GM19372 (cell line): ENCODE measurements around the gene SCGB1D2.

Source experiments
- ATAC-seq: cut with Tn5 transposase; IDR thresholded peaks from one replicate; pipeline ENCODE4 v1.9.1; 2021; ENCODE audit warnings: mild to moderate bottlenecking, low read depth, moderate library complexity; ENCODE audit not compliant: unreplicated experiment

The SCGB1D2 gene

DNA sequence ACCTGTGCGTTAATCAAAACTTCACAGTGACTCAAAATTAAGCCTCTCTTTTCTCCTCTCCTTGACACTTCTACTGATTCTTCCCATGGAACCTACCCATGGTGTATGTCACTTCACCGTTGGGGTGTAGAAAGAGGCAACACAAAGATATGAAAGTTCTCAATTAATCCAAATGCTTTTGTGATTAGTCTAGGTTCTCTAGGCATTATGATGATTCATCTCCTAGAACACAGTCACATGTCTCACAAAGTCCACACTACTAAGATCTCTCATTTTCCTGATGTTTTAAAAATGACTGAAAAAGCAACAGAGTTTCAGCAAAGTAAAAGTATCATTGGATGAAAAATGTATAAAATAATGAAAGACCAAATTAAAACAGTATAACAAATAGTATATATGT, 14.2 kb downstream of the SCGB1D2 start:
- ATAC-seq: no peak

DNA sequence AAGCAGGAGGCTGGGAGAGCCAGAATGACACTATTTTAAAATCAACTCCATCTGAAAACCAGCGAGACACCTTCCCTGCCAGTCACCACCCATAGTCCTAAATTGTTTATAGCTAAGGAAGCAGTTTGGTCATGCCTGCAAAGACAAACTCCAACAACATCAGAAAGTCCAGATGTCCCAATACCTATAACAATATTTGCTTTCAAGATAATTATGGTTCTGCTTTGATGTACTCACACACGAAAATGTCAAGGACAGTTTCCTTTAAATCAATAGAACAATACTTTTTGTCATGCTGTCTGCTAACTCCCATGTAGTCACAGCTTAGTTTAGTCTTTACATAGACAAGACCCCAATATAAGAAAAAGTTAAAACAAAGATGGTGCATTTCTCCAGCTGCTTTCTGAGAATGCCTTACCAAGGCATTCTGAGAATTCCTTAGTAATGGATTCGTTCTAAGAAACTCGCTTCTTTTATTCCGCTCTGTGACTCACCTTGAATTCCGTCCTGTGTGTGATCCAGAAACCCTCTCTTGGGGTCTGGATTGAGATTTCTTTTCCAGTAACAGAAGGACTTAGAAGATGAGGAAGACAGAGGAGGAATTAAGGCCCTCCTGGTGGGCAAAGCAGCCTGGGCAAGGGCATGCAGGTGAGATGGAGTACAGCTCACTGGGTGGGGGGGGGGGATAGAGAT, 18.4 kb downstream of the SCGB1D2 start:
- ATAC-seq: no peak

DNA sequence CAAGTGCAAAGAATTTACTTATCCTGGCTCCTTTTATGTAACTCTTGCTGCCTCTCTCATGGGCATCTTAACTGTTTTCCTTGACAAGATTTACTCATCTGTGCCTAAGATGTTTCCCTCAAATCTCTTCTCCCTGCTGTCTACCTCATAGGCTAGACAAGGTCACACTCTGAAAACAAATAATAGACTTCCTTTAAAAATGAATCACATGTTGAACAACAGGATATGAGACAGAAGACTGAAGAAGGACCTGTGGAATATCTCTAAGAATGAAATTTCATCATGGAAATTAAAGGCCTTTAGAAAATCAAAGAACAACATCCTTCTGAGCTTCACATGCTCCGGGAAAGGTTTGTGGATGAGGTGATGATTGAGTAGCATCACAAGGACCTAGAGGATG, 22.0 kb downstream of the SCGB1D2 start:
- ATAC-seq: no peak

DNA sequence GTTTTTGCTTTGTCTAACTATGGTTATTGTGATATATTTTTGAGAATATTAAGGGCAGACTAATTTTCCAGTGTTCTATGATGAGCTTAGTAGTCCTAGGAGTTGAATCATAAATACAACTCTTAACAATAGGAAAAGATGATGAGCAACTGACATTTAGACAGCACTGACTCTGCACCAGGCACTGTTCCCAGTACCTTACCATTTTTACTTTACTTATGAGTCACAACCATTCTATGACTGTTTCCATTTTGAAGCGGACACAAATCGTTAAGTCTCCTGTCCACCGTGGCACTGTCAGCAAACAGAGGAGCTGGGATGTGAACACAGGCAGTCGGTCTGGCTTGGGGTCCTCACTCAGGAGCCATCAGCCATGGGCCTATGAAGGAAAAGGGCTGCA, 24.5 kb downstream of the SCGB1D2 start:
- ATAC-seq: no peak

DNA sequence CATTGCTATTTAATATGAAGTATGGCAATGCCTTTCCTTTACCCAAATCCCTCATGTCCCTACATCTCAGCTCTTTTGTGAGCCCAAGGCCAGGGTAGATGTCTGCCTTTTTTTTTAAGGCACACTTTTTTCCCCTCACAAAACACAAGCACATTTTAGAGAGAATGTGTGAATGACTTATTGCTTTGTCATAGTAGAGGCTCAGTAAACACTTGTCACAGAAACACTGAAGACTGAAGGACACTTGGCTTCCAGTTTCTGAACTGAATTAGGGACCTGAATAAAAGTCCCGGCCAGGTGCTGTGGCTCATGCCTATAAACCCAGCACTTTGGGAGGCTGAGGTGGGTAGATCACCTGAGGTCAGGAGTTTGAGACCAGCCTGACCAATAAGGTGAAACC, 25.0 kb downstream of the SCGB1D2 start:
- no peak for ATAC-seq

DNA sequence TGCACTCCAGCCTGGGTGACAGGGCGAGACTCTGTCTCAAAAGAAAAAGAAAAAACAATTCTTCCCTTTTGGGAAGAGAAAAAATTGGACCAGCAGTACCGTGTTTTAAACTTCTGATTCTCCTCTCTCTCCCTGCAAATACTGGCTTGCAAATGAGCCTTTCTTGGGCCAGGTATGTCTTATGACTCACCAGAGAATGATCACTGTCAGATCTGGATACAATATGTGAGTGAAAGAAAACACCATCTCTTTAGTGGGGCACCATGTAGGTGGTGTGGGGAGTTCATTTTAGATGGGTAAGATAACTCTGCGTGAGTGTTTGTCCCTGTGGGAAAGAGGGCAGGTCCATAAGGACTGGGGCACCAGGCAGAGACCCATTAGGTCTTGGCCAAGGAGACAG, 25.5 kb downstream of the SCGB1D2 start:
- ATAC-seq: no peak

DNA sequence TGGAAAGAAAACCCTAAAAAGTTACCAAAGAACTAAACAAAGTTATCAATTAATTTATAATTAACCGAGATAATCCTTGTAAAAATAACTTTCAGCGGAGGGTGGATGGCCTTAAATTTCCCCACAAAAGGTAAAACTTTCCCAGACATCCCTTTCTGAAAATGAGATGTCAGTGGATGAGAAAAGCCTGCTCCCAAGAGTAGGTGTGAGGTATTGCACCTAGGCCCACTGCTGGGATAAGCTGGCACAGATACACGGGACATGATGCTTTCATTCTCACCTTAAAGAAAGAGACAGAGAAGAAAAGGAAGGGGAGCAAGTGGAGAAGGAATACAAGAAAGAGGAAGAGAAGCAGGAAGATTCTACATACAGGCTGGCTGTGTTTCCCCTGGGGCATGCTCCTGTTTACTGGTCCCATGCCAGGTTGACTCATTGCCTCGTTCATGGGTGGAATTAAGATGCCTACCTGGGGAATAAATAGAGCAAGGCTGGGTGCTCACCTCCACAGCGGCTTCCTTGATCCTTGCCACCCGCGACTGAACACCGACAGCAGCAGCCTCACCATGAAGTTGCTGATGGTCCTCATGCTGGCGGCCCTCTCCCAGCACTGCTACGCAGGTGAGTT, 27.7 kb downstream of the SCGB1D2 start, which contains the start of gene SCGB2A2:
SCGB2A2 (plus strand) TSS at position 505 of the 625 bp plus-strand sequence; CDS start at position 564, 59 bp downstream.
- ATAC-seq: no peak

DNA sequence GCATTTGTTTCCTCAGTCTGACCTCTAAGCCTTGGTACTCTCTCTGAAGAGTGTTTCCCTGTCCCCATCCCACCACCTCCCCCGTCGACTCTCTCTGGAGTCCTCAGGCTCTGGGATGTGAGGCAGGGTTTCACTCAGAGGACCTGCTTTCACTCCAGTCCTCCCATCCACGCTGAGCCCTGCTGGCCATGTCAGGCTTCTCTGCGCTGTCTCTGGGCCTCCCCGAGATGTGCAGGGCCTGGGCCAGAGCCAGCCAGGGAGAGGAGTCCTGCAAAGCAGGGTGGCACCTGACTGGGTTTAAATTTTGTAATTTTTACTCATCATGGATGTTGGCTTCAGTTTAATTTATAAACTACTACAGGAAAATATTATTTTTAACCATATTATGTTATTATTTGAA, 31.2 kb downstream of the SCGB1D2 start:
- ATAC-seq: no peak

DNA sequence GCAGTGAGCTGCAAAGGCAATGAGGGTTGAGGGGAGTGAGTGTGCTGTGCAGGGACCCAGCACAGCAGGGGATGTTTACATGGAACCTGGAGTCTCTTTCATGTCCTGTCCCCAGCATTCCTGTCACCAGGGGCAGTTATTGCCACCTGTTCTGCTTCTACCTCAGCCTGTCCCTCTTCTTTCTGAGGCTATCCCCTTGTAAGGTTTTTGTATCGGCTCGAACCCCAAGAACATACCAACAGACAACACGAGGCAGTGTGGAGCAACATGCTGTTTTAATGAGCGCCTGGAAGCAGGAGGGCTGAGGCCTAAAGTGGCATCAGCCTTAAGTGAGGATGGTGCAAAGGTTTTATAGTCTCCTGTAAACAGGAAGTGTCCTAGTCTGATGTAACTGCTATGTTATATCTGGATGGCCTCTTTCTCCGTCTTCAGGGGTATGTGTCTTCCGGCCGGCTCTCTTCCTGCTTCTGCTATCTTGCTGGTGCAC, 31.8 kb downstream of the SCGB1D2 start:
- ATAC-seq: no peak

DNA sequence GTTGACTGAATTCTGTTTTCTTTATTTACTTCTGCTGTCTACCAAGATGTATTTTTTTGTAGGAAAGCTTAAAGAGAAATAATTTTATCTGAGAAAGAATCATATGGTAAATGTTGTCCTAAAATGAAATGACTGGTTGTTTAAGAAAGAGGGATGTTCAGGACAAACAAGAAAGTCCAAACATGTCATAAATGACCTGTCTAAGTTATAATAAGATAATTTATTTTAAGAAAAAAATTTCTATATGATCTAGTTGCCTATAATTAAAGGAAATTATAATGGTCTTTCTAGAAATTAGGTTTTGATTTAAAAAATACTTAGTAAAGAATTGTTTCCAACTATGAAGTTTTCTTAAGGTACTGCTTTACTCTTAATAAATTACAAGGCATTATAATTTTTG, 38.4 kb downstream of the SCGB1D2 start:
- no peak for ATAC-seq
